GM20431 (cell line): Measurements from ENCODE around the gene SPRYD3.

ENCODE experiments used
- in situ Hi-C: fragments of 300-500 bp; cut with MseI, MboI; formaldehyde crosslinking; loops from one replicate; pipeline ENCODE4 v1.15.0; 2020; ENCODE audit warnings: low sequenced_read_pairs; ENCODE audit not compliant: unreplicated experiment

The SPRYD3 gene

DNA sequence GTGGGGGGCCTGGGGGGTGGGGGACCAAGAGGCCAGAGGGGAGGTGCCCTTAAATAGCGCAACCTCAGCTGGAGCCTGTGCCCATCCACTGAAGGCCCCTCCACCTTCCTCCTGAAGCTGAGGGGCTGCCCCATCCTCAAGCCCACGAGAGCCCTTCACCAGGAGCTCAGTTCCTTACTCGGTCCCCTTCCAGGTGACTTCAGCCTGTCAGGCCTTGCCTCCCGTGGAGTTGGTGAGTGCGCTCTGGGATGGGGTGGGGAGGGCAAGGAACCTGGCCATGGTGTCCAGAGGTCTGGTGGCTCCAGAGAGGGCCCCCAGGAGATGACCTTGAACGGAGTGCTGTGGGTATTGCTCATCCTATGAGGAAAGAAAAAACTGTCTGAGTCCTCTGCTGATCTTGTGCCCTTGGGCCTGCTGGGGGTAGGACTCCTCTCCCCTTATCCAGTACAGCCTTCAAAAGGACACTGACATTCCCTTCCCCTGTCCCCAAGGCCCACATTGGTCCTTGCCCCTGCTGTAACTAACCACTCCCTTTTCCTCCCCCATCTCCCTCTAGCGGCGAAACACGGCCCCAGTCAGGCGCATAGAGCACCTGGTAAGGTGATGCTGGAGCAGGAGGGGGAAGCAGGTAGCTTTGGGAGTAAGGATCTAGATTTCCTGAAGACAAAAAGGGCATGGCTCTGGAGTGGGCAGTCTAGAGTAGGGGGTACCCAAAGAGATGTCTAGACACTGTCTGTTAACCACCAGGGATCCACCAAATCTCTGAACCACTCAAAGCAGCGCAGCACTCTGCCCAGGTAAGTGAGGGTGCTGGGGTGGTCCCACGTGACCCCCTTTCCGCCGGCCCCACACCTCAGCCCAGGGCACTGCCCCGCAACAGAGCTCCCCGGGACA lies 25.7 kb downstream of the SPRYD3 start:
- in situ Hi-C loops = no loop called here

DNA sequence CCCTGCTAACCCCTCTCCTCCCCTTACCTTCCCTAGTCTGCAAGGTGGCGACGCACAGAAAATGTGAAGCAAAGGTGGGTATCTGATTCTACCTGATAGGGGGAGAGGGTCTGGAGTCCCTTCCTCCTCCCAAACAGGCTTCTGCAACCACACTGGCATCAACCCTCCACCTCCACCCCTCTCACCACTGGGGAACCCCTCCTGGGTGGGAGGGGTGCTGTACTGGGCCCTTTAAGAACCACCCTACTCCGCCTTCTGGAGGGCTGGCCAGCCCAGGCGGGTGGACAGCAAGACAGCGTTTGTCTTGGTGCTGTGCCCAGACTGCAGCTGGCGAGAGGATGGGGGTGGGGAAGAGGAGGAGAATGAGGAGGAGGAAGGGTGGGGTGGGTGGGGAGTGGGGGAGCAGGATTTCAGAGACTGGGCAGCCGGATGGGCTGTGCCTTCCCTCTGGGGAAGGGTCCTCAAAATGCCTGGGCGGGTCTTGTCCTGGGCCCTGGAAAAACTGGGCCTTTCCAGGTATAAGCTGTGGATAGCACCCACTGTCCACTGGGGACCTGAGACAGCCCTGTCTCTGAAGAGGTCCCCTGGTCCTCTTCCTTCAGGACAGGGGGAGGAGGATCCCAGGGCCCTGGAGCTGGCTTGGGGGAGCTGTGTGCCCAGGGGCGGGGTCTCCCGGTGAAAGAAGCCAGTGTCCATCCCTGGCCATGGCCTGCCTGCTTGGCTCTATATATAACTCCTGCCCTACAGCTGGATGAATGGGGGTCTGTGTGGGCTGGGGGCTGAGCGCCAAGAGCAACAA lies 26.6 kb downstream of the SPRYD3 start:
- in situ Hi-C loops = no loop called here

DNA sequence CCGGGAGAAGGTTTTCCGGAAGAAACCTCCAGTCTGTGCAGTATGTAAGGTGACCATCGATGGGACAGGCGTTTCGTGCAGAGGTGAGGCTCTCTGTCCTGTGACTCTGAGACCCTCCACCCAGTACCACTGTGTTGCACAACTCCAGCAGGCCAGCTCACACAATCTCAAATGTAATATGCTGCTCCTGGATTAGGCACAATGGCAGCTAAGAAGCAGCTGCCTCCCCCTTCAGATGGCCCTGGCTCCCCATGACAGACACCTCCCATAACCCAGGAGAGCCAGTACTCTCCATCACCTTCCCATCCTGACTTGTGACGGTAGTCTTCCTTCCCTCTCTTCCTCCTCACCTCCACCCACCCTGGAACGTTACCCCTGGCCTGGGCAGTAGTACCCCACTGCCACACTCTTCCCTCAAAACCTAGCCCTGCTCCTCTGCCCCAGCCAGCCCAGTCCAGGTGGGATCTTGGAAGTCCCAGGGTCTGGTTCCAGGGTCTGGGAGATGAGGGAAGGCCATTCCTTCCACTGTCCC lies 27.2 kb downstream of the SPRYD3 start:
- in situ Hi-C loops = no loop called here

DNA sequence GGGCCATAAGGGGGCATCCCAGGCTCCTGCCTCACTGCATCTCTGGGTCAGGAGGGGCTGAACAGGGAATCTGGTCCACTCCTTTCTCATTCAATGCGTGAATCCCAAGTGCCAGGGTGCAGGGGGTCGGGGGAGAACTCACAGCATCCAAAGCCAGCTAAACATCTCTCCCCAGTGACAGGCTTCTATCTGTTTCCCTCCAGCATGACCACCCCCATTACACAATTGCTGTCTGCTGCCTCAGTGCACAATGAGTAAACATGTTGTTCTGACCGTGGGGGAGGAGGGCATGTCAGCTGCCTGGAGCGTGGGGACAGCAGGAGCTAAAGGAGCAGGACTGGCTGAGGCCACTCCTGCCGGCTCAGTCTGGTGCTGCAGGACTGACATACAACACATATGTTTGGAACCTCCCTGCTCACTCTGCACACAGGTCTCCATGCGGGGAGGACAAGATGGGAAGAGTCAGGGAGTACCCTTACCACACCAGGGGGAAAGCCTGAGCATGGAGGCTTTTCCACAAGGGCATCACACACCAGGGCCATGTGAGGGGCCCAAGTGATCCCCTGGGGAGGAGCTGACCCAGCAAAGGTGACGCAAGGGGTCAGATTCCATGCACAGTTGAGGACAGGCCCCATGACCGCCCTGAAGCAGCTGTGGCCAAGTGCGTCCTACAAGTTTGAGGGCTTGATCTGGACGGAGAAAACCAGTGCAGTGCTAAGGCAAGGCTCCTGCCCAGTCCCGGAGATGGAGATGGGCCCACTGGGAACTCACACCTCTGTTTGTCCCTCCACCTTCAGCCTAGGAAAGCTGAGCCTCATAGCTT lies 27.9 kb downstream of the SPRYD3 start:
- in situ Hi-C loops = no loop called here

DNA sequence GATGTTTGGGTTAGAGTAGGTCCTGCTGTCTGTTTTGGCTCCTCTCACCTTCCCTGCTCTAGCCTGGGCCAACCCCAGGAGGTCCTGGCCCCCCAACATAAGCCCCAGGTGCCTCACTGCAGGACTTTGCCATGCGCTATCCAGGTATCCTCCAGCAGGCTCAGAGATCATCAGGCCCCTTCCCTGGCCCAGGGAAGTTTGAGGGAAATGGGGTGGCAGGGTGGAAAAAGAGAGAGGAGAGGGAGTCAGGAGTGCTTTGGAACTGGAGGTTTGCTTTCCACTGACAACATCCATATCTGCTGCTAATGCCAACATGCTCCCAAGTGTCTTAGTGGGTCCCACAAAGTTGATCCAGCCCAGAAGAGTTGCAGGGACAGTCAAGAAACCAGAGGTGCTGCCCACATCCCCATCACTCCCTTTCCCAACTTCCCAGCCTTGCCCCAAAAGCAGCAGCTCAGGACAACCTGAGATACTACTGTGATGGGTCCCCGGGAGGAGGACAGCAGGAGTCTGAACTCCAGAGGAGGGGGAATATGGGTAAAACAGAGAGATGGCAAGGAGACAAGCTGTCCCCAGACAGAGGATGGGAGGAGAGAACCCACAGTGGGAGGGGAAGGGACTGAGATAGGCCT lies 28.6 kb downstream of the SPRYD3 start:
- in situ Hi-C loops = no loop called here

DNA sequence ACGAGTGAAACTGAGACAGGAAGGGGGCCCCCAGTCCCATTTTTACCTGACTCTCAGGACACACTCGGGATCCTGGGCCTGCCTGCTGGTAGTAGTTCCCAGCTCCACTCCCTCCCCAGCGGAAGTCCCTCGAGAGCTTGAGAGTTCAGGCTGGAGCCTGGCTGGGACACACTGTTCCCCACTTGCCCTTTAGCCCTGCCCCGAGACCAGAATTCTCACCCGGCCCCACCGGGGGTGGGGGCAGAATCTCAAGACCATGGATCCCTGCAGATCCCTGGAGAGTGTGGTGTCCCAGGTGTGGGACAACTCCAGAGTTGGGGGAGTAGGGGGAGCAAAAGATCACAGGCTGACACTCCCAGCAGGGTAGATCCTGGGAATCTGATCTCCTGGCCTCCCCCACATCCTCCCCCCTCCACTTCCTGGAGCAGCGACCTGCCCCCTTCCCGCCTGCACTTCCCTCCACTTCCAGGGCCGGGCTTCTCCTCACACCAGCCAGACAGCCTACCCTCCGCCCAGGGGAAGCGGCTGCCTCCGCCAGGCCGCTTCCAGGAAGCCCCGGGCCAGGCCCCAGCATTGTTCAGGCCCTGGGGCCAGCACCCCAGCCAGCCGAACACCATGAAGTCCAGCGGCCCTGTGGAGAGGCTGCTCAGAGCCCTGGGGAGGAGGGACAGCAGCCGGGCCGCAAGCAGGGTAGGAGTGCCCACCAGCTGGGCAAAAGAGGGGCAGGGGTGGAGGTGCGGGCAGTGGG lies 29.4 kb downstream of the SPRYD3 start, which contains the start of gene TNS2:
TNS2 (plus strand) TSS at position 495 of the 748 bp plus-strand sequence; CDS start at position 616, 121 bp downstream.
- in situ Hi-C loops = no loop called here

DNA sequence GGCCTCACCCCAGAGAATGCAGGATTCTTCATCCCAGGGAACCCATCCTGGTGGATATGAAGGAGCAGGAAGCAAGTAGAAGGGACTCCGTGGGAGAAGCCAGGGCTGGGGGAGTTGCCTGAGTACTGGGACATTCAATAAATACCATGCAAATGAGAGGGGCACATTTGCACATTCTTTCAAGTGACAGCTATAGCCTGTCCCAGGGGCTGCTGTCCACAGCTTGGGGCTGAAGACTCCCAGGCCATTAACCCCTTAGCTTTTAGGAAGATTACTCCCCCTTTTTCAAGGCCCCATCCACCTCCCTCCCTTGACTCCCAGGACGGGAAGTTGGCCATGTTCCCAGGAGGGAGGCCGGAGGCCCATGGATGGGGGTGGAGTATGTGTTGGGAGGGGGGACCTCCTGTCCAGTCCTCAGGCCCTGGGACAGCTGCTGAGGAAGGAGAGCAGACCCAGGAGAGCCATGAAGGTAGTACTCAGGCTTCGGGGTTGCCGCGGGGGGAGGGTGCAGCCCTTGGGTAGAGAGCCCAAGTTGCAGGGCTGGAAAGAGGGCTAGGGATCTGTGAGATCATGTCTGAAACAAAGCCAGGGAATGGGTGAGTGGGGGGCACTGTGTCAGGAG lies 30.3 kb downstream of the SPRYD3 start:
- in situ Hi-C loops = no loop called here

DNA sequence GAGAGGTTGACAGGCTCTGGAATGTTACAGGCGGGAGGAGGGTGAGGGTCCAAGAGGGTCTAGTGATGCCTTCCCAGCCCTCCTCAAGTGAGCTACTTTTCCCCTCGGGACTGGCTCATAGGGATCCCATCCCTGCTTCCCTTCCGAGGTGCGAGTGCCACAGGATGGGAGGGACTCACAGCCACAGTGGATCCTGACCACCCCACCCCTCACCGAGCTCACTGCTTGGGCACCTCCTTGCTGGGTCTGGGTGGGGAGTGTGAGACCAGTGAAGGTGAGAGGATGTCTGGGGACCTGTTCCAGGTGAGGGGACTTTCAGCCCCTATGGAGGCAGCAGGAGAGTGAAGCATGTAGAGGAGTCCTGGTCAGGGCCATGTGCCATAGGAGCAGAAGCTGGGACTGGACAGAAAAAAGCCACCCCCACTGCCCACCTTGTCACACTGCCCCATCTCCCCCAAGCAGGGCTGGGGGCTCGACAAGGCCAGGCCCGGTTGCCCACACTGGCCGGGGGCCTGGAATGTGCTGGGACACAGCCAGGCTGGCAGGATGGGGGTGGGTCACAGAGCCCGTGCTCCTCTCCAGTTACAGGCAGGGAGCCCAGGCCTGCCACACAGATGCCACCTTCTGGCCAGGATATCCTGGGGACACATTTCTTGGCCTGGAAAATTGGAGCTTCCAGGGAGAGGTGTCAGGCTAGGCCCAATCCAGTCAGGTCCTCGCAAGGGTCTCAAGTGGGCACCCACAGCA lies 31.0 kb downstream of the SPRYD3 start:
- in situ Hi-C loops = no loop called here

DNA sequence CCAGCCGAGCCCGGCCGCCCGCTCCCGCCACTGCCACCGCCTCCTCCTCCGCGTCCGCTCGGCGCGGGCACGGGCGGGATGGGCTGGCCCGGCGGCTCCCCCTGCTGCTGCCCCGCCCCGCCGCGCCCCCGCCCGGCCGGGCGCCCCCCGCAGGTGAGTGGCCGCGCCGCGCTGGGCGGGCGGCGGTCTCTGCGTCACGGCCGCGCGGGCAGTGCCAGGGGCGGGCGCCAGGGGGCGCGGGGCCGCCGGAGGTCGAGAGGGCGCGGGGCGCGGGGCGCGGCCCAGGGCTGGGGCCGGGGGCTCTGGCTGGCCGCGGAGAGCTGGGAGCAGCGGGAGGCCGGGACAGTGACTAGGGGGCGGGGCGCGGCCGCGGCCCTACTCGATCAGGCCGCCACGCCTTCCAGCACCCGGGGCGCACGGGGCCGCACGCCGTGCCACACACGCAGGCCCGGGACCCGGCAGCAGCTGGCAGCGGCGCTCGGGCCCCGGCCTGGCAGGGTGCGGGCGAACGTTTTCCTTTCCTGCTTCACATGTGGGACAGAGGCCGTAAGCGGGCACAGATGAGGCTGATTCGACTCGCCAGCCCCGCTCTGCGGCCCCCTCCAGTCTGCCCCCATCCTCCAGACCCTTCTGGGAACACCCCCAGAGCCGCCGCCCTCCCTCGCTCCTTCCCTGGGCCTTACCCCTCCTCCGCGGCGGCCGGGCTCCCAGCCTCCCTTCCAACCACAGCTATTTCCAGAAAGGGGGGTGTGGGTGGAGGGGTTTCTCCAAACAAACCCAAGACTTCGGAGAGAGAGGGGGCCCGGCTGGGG lies 31.8 kb downstream of the SPRYD3 start:
- in situ Hi-C loops = no loop called here

DNA sequence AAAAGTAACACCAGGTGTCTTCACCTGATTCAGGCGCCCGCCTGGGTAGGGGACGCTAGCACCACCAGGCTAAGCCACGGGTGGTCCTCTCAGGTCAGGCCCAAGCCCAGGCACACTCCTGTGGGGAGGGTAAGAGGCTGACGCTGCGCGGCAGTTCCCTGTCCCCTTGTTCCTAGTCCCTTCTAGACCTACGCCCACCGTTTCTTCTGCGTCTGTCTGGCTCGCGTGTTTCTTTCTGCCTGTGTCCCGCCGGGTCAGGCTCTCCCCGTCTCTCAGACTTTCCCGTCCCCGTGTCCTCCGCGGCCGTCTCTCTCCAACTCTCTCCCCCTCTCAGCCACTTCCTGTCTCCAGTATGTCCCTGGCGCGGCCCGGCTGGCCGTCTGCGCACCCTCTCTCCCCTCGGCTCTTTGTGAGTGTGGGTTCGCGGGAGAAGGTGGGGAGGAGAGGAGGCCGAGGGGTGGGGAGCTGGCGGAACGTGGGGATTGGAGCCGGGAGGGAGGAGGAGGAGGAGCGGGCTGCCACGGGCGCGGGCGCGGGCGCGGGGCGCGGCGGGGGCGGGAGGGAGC lies 32.5 kb downstream of the SPRYD3 start:
- in situ Hi-C loops = no loop called here

DNA sequence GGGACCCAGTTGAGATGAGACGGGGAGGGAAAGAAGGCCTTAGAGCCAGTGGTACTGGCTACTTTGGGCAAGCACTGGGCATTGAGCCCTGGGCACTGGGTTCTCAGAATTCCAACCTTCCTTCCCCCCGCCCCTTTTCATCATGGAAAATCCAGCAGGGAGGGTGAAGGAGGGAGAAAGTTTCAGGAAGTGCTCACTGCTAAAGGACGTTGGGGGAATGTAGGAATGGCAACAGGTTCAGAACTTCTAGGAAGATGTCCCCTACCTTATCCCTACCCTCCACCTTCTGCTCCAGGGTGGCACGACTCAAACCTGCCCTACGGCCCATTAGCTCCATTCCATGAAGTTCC lies 33.5 kb downstream of the SPRYD3 start:
- in situ Hi-C loops = no loop called here

DNA sequence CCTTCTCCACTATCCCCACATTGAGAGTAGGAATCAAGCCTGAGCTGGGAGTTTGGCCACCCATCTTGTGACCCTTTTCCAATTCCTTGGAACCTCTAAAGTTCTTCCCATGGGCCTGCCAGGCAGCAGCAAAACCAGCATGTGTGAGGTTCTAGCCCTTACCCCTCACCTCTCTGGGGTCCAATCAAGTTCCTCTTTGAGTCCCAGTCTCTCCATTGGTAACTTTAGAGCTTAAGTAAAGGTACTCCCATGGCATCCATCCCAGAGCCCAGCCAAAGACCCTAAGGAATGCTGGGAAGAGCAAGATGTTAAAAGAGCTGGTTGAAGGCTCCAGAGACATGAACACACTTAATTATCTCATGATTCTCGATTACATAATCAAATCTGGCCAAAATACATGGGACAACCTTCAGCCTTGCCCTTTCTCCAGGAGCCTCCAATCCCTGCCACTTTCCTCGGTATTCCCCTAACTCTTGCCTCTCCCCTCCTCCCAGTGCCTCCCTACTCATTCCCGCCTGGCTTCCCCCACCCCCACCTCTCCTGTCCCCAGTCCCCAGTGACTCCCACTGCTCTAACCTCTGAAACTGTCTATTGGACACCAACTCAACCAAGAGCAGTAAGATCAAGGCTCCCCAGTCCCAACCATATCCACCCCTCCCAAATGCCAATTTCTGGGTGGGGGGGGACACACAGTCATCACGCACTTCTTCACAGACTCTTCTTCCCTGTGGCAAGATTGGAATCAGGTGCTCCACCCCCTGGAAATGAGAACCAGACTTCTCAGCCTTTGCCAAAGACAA lies 34.1 kb downstream of the SPRYD3 start:
- in situ Hi-C loops = no loop called here

DNA sequence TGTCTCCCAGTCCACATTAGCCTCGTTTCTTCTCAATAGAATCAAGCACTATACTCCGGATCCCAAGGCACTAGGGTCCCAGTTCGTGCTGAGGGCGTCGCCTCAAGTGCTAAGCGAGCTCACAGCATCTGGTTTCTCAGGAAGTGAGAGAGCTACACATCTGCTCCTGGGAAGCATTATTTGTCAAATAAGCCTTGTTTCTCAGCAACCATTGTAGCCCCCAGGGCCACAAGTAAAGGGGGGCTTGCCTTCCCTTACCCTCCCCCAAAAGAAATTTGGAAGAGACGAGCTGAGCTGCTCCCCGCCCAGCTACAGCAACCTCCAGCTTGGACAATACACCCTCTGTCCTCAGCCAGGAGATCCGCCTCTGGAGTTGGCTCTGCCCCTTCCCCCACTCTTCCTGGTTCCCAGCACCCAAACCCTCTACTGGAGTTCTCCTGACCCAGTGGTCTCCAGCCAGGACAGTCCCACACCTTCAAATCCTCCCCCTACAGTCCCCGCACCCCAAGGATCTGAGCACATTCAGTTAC lies 35.1 kb downstream of the SPRYD3 start:
- in situ Hi-C loops = no loop called here

DNA sequence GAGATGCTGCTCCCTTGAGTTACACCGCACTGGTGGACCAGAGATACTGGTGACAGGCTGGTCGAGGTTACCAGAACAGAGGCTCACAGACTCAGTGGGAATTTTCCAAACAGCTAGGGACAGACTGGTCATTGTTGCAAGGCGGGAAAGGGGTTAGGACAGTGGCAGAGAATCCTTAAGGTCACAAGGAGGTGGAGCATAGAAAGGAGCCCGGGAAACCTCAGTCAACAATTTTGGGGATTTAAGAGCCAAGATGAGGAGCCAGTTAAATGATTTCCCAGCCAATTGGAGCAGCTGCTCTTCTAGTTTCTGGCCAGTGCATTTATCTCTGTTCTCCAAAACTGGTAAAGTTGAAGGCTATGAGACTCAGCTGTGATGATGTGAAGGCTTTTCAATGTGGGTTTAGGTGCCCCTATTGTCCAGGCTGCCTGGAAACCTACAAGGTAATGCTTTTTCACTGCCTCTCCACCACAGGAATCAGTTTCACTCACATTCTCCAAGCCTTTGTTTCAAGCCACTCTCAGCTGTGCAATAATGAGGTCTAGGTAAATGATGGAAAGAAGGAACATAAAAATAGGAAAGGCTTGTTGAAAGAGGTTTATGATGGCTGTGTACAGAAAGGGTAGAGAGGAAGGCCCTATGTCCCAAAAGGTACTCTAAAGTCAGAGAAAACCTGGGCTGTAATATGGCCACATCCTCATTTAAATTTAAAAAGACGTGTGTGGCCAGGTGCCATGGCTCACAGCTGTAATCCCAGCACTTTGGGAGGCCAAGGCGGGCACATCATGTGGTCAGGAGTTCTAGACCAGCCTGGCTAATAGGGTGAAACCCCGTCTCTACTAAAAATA lies 36.4 kb downstream of the SPRYD3 start:
- in situ Hi-C loops = no loop called here

DNA sequence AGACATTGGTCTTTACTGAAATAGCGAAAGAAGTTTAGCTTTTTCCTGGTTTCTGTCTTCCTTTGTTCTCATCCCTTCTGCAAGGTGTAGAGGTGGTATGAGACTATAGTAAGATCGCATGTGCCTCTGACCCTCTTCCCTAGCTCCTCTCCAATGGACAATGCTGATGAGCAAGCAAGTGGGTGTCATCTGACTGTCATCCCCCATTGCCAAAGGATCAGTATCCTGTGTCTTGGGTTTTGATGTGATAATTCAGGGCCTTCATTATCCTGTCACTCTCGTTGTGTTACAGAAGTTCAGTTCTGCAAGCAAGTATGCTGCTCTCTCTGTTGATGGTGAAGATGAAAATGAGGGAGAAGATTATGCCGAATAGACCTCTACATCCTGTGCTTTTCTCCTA lies 39.3 kb downstream of the SPRYD3 start:
- in situ Hi-C loops = no loop called here
